Activated CD4-positive, alpha-beta T cell treated with anti-CD3 and anti-CD28 coated beads, Interleukin-2, Interleukin-4, amounts not matched to agents 100 ng/mL and 50 ng/mL, durations not matched to agents 16 hours and 8 hours (primary cell): Measurements from ENCODE around the gene SBSN.
"Not testable (repeated sequence)": the region's sequence is repeated elsewhere in the genome, so short reads cannot be mapped to it uniquely, and the experiment has no call there.

Experiments
- DNase-seq: peaks from one replicate; pipeline ENCODE4 v3.0.0-alpha.2; 2020; ENCODE audit warnings: low spot score

SBSN gene

DNA sequence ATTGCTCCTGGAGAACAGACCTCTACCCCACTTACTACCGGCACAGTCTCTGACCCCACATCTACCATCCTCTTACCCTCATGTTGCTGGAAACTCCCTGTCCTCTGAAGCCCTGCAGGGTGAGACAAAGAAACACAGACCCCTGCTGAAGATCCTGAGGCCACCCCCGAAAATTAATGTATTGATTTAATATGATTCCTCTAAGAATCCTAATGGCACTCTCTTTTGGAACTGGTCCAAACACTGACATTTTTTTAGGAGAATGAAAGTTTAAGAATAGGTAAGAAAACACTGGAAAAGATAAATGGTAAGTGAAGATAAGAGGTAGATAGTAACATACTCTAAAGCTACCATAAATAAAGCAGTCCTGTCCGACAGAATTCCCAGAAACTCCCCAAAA, 20.0 kb downstream of the SBSN start:
- no peak for DNase-seq

DNA sequence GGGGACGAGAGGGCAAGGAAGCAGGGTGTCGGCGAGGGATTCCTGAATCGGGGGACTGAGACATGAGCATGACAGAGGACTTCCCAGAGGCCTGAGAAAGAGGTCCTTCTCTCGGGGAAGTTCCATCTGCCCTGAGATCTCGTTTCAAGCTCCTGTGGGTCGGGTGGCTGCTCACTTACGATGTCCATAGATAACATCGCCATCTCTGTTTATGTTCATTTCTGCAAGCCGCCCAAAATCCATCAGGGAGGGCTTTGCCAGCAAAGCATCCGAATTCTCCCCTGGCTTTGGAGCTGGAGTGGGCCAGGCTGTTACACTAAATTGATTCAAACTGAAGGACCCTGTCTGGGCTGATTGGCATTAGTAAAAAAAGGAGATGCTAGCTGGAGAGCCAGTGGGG, 20.6 kb downstream of the SBSN start:
- no peak for DNase-seq

DNA sequence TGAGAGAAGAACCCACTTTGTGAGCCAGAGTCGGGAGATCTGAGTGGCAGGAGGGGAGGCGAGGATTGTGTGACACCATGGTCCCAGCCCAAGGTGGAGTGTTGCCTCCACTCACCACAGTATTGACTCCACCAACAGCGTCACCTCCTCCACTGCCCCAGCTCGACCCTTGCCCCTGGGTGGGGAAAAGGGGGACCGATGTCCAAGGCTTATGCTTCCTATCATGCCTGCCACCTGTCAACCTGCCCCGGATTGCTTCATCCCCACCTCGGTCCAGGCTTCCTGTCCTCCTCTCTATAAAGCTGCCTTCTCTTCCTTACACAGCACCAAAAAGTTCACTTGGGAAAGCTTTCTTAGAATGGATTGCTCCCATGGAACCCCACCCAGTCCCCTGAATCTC, 22.1 kb downstream of the SBSN start:
- DNase-seq = no peak

DNA sequence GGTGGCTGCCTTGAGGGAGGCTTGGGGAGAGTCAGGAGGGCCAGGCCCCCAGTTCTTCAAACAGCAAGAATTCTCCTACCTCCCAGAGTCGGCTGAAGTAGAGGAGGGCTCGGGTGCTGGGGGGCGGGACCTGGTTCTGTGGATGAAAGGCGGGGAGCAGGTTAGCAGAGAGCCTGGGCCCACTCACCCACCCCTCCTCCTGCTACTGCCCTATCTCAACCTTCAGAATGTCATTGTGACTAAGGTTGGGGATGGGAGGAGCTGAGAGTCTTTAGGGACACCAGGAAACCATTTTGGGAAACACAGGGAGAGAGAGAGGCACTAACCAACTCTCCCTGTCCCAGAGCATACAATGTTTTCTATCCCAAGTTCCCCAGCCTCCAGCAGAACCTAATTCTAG, 25.4 kb downstream of the SBSN start:
- DNase-seq = no peak

DNA sequence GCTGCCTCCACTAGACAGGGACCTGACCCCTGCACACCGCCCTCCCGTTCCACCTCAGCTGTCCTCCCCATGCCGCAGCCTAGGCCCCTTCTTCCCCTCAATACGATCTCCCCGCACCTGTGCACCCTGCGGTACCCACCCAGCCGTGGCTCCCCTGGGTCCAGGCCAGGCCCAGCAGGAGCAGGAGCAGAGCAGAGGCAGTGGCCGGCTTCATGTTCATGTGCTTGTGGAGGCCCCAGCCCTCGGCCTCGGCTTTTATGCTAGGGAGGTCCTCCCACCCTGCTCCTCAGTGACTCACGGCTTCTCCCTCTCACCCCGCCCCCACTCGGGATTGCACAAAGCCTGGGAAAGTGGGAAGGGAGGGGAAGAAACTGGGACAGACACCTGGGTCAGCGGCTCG, 26.4 kb downstream of the SBSN start:
- DNase-seq = no peak

DNA sequence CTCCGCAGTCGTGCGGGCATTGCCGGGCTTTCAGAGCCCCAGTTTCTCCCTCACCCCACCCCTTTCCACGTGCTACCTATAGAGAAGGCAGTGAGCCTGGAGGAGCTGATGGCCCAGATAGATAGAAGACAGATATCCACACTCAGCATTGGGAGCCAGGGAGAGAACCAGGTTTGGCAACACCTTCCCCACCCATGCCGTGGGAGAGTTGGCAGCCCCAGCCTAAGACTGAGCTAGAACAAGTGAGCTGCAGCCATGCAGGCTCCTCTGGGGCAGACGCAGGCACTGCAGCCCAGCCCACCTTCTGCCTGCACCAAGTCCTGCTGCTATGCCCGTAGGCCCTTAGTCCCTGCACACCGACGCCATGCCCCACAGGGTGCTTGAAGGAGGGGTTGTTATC, 27.5 kb downstream of the SBSN start:
- DNase-seq = no peak

DNA sequence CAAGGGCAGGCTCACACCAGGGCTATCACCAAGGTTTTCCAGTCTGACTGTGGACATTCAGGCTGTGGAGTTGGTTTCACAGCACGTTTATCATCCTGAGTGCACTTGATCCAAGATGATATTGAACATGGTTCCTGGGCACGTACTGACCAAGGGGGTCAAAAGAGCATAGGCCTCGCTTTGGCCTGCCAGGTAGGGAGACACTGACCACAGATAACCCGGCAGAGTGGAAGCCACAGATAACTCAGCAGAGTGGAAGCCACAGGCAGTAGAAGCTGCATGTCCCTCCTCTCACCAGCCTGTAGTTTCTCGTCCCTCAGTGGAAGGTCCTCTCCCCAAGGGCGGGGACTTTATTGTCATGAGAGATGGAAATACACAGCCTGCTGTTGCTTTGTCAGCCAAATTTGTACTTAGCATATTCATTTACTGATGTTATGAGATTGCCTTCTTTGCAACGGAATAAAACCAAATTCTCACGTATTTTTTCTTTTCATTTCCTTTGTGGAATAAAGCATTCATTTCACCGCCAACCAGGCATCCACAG, 29.1 kb downstream of the SBSN start:
- DNase-seq = no peak

DNA sequence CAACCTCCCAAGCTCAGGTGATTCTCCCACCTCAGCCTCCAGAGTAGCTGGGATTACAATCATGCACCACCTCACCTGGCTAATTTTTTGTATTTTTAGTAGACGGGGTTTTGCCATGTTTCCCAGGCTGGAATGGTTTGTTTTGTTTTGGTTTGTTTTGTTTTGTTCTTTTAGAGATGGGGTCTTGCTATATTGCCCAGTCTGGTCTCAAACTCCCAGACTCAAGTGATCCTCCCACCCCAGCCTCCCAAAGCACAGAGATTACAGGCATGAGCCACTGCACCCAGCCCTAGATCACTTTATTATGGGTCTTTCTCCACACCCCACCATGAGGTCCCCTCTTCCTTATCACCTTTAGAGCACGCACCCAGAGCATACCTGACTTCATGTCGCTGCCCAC, 29.9 kb downstream of the SBSN start:
- no peak for DNase-seq

DNA sequence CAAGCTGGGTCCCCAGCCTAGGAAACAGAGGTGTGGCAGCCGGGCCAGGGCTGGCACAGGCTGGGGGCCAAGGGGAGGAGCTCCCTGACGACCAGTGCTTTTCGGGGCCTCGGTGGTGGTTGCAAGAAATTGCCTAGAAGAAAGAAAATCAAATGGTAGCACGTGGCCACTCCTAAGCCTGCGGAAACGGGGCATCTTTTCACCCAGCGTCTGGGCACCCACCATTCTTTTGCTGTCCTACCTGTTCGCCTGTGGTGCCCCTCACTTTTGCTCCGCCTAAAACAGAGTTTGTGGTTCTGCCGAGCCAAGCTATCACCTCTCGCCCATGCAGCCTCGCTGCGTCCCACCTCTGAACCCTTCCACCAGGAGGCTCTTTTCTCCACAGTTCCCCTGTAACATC, 30.7 kb downstream of the SBSN start:
- DNase-seq = no peak

DNA sequence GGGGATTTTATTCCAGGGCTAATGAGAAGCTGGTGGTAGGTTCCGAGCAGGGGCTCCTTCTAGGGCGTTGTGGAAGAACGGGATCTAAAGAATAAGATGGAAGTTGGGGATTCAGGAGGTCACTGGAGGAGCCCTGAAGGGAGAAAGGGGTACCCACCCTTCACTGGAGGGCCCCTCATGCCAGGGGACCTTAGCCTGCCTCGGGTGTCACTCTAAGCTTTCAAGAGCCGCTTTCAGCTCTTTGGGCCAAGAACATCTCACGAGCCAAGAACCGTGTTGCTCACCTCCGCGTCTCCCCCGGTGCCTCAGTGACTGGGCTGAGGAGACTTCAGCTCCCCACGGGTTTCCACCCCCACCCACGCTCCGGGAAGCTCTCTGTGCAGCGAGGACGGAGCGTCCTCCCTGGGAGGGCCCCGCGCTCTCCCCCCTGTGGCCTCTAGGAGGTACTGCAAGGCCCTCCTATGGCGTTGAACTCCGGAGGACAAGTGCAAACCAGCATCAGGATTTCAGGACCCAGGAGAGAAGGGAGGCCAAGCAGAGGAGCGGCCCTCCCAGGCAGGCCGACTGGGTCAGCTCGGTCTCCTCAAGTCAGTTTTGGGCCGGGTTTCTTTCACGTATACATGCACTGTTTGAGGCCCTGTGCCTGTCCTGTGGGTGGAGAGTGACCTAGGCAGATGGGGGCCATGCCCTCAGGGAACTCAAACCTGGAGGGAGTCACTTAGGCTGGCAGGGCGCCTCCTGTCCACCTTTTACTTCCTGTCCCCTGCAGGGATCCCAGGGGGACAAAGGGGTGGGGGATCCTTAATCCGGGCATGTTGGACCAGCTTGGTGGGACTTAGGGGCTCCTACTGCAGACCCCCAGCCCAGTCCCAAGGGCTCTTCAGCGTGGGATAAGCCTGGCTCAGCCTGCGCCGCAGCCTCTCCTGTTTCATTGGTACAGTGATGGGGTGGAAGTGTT, 32.7 kb downstream of the SBSN start:
- peak; percentile 59 for DNase-seq

DNA sequence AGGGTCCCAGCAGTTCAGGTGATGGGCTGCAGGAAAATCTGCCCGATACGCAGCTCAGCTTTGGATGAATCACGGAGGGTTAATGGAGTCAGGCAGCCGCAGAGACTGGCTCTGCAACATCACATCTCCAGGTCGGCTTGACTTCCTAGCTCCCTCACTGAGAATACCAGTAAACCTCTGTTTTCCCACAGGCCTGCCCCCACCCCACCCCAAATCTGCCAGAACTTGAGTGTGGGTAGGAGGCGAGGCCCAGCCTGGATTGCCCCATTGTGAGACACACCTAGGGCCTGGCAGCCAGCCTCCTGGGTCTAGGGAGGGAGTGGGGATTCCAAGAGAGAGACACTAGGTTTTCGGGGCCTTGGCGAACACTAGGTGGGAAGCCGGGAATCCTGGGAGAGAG, 34.1 kb downstream of the SBSN start:
- DNase-seq = no peak

DNA sequence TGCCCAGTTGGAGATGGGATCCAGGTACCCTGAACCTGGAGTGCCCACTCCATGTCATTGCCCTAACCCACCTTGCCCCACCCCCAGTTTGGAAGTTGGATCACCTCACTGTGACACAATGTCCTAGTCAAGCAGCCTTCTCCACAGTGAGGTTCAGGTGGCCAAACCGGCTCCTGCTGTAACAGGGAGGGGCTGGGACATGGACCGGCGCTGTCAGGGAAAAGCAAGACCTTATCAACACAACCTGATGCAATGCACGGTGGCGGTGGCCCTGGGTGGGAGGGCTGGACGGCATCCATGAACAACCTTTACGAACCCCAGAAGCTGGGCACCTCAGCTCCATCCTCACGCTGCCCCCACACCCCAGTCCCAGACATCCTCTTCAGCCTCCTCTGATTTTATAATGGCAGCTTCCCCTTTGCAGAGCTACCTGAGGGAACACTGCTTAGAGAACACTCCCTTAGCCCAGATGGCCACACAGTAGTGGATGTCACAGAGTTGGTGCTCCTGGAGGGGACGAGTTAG, 36.2 kb downstream of the SBSN start:
- DNase-seq = no peak

DNA sequence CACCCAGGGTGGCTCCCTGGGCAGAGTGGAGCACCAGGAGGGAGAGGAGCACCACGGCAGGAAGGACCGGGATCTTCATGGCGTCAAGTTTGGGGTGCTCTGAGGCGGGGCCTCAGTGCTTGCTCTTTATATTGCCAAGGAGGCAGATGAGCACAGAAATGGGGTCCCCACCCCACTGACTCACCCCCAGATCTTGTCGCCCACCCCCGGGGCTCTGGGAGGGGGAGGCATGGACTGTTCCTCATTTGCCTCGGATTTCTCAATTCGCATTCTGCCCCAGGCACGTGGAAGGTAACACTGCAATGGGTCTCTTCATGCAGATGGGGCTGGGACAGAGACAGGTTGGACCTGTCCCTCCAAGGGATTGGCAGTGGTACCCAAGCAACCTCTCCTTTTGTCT, 37.7 kb downstream of the SBSN start, which contains the start of gene KRTDAP:
TSS of gene KRTDAP (minus strand) at position 101 of the 400 bp plus-strand sequence. CDS start at position 79, 22 bp downstream.
- DNase-seq = no peak

DNA sequence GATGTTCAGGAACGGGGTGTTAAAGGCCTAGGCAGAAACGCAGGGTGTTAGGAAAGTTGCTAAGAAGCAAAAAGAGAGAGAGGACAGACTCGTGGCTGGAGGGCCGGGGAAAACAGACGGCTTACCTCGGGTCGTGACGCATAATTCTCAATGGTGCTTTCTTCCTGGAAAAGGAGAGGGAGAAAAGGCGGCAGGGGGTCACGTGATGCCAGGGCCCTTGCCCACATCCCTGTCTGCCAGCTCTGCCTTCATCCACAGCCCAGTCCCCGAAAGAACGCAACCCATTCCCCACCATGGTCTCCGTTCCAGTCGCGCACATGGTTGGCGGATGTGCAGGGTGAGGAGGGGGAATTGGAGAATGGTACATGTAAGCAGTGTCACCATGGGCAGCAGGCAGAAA, 39.4 kb downstream of the SBSN start:
- DNase-seq = no peak

DNA sequence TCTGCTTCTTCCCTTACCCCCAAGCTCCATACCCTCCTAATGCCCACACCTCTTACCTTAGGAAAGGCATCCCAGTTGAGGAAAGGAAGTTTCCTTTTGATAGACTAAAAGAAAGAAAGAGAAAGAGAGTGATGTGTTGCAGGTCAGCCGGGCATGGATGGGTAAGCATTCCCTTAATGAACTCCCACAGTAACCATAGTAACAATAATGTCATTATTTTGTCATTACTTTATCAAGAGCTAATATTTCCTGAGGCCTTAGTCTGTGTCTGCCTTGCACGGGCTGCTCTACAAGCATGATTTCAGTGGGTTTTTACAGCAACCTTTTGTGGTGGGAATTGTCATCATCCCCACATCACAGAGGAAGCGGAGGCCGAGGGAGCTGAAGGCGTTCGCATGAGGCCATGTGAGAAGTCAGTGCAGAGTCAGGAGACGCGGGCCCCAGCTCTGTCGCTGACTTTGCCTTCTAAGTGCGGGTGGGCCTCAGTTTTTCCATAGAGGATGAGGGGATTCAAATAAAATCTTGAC, 40.4 kb downstream of the SBSN start:
- DNase-seq = no peak

DNA sequence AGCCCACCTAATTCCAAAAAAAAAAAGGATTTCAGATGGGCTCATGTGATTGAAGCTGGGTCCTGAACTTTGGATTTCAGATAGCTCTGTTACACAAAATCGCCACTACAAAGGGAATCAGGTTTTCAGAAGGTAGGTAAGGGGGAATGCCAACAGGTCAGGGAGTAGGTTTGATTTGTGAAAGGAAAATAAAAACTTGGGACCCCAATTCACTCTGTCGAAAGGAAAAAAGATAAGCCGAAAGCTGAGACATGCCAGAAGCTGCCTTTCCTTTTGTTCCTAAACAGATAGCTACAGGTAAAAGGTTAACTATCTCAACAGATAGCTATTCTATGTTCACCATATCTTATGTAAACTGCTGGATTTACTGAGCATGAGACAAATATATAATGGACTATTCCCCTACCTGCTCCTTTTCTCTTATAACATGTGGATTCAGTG, 41.8 kb downstream of the SBSN start:
- no peak for DNase-seq

DNA sequence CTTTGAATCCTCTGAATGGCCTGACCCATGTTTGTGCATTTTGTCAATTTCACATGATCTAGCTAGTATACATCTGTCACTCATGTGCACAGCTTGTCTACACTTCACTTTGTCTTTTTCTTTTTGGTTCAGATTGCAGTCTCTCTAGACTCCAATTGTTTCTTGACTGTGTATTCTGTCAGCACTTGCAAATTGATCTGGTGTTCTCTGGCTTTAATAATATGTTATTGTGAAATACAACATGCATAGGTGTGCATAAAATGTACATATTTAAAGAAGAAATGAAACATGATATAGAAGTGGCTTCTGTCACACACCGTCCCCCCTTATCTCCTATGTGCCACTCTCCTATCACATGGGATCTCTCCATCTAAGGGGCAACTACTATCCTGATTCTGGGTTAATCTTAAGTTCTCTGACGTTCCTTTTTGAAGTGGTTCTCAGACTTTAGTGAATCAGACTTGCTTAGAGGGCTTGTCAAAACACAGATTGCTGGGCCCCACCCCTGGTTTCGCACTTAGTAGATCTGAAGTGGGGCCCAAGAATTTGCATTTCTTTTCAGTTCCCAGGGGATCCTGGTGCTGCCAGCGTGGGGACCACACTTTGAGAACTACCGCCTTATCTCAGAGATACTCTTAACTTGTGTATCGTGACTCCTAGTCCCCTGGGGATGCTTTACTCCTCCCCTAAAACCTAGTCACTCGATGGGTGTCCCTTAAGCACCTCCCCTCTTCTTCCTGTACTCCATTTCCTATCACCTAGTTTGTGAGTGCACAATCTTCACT, 43.7 kb downstream of the SBSN start:
- DNase-seq = no peak

DNA sequence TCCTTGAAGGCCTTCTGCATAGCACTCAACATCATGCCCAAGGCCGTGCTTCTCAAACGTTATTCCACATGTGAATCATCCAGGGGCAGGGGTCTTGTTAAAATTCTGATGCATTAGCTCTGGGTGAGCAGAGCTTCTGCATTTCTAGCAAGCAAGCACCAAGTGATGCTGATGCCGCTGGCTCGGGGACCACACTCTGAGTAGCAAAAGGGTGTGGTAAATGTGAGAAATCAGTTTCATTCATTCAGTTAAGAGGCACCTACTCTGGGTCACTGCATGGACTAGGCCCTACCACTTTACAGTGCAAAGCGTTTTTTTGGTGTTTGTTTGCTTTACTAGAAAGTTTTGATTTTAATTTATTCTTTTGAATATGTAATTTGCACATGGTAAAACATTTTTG, 45.0 kb downstream of the SBSN start:
- DNase-seq = no peak

DNA sequence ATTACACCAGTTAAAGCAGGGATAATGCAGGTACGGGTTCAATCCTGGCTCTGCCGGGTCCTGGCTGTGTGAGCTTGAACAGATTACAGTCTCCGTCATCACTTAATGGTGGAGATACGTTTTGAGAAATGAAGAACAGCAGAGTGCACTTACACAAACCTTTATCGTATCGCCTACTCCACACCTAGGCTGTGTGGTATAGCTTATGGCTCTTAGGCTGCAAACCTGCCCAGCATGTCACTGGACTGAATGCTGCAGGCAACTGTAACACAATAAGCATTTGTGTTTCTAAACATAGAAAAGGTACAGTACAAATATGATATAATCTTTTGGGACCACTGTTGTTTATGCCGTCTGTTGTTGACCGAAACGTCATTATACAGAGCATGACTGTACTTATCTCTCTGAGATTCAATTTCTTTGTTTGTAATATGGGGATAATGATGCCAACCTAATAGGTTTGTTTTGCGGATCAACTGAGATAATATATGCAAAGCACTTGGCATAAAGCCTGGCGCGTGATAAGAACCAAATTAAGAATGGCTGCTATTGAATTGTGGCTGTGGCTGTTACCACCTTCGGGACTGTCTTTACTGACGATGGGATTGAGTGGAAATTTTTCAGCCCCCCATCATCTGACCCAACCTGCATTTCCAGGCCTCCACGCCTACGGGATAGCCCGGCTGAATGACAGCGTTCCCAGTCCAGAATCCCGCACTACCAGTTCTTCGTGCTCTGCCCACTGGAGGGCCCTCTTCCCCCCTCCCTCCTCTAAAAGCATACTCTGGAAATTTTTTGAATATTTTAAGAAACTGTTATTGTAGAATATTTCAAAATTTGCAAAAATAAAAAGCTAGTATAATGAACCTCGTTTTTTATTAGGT, 49.1 kb downstream of the SBSN start:
- DNase-seq = no peak

DNA sequence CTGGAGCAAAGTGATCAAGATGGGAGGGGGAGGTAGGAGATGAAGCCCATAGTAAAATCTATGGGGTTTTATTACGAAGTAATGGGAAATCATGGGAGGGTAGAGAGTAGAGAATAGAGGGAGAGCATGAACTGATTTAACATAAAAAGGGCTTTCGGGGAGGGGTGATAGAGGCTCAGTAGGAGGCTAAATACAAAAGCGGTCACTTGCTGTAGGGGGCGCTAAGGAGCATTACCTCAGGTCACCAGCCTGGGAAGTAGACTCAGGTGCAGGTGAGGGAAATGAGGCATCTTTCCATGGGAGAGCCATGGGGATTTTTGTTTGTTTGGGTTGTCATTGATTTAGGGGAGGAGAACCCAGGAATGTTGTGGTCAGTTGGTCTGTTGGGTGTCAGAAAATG, 52.0 kb downstream of the SBSN start:
- DNase-seq = no peak

DNA sequence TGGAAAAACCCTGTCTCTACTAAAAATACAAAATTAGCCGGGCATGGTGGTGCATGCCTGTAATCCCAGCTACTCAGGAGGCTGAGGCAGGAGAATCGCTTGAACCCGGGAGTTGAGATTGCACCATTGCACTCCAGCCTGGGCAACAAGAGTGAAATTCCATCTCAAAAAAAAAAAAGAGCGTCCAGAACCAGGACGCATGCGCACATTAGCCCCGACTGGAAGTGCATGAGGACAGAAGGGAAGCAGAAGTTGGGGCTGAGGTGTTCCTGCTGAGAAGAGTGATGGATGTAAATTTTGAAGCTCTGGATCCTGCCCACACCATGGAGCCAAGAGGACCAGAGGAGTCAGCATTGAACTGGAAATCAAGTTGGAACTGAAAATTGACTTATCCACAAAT, 53.5 kb downstream of the SBSN start:
- not testable (repeated sequence) for DNase-seq
